ENCODE measurements around the gene FBN1. TPM values are rescaled to one million over a fixed set of nuclear protein-coding genes. Genes with fewer than 3 reads are reported as not detected.

Gene FBN1
- total and polyA plus RNA-seq, 8 donors: 4.7 to 384 (median 42.6) TPM

- WGBS, 5 donors: 46 to 64% (median 54%) methylated on average over 3 of the region's 3 CpGs
- H3K27me3 ChIP-seq: no peaks in the 10 kb centered on the region
- peaks cover 3 to 91% (median 59%) of the 10 kb centered on the region in 4 donors for H3K36me3 ChIP-seq
- intact Hi-C loops (cut with DNase I; ENCODE audit: low total_unique reads): no loop called here
- no peak overlapping the region for H3K4me3 ChIP-seq
- no peak for TF ChIP-seq POLR2A (IDR thresholded peaks at IDR 0.05)
- TF ChIP-seq POLR2AphosphoS5 (IDR thresholded peaks at IDR 0.05): no peak
- TF ChIP-seq EP300 (IDR thresholded peaks at IDR 0.05): no peak
- TF ChIP-seq CTCF (IDR thresholded peaks at IDR 0.05): no peak
- no peaks in the 10 kb centered on the region for H3K9me3 ChIP-seq
- DNase-seq: no peak
- H3K27ac ChIP-seq: no peak overlapping the region
- H3K4me1 ChIP-seq: peaks cover 0 to 4% (median 0%) of the 10 kb centered on the region in 4 donors
These were observed 193.8 kb downstream of the FBN1 start for GRCh38 chr15:48451736-48452135.

- WGBS, 5 donors: 35 to 48% (median 39%) methylated on average over 3 of the region's 3 CpGs
- peaks cover 3 to 91% (median 59%) of the 10 kb centered on the region in 4 donors for H3K36me3 ChIP-seq
These were observed 194.3 kb downstream of the FBN1 start for GRCh38 chr15:48451241-48451640.

GRCh38 chr15:48449734-48450133 is 195.8 kb downstream of the FBN1 start:
- Histone ChIP-seq H3K36me3 (peaks cover 3 to 78% (median 52%) of the 10 kb centered on the region in 4 donors), H3K4me3 (no peak overlapping the region), H3K27ac (no peak overlapping the region), H3K27me3 (no peaks in the 10 kb centered on the region), H3K4me1 (peaks cover 0 to 4% (median 0%) of the 10 kb centered on the region in 4 donors), H3K9me3 (no peaks in the 10 kb centered on the region)
- 79 to 95% (median 90%) methylated on average over 3 of the region's 3 CpGs for WGBS, 5 donors
- DNase-seq: no peak
- intact Hi-C loops (cut with DNase I; ENCODE audit: low total_unique reads): no loop called here
- TF ChIP-seq CTCF (IDR thresholded peaks at IDR 0.05): no peak
- TF ChIP-seq EP300 (IDR thresholded peaks at IDR 0.05): no peak
- TF ChIP-seq POLR2A (IDR thresholded peaks at IDR 0.05): no peak
- TF ChIP-seq POLR2AphosphoS5 (IDR thresholded peaks at IDR 0.05): no peak

More at GRCh38 chr15:48451241-48451640, 194.3 kb downstream of the FBN1 start:
- no peak for TF ChIP-seq EP300 (IDR thresholded peaks at IDR 0.05)
- H3K27me3 ChIP-seq: no peaks in the 10 kb centered on the region
- peaks cover 0 to 4% (median 0%) of the 10 kb centered on the region in 4 donors for H3K4me1 ChIP-seq
- H3K9me3 ChIP-seq: no peaks in the 10 kb centered on the region
- no peak for DNase-seq
- intact Hi-C loops (cut with DNase I; ENCODE audit: low total_unique reads): no loop called here
- H3K27ac ChIP-seq: no peak overlapping the region
- H3K4me3 ChIP-seq: no peak overlapping the region

GRCh38 chr15:48447657-48448056 is 197.9 kb downstream of the FBN1 start:
- no peaks in the 10 kb centered on the region for H3K27me3 ChIP-seq
- H3K9me3 ChIP-seq: no peaks in the 10 kb centered on the region
- H3K36me3 ChIP-seq: peaks cover 3 to 79% (median 62%) of the 10 kb centered on the region in 4 donors
- WGBS, 5 donors: 76 to 94% (median 88%) methylated on average over 1 of the region's 1 CpG
- no peak overlapping the region for H3K4me3 ChIP-seq
- TF ChIP-seq POLR2AphosphoS5 (IDR thresholded peaks at IDR 0.05) (no peak), POLR2A (IDR thresholded peaks at IDR 0.05) (no peak), EP300 (IDR thresholded peaks at IDR 0.05) (no peak), CTCF (IDR thresholded peaks at IDR 0.05) (no peak)
- H3K4me1 ChIP-seq: peaks cover 0 to 4% (median 0%) of the 10 kb centered on the region in 4 donors
- DNase-seq: no peak
- no peak overlapping the region for H3K27ac ChIP-seq
- intact Hi-C loops (cut with DNase I; ENCODE audit: low total_unique reads): no loop called here

GRCh38 chr15:48447058-48447457 is 198.5 kb downstream of the FBN1 start:
- Histone ChIP-seq H3K4me1 (peaks cover 0 to 4% (median 0%) of the 10 kb centered on the region in 4 donors), H3K36me3 (peaks cover 3 to 79% (median 64%) of the 10 kb centered on the region in 4 donors), H3K27me3 (no peaks in the 10 kb centered on the region), H3K4me3 (no peak overlapping the region), H3K27ac (no peak overlapping the region), H3K9me3 (no peaks in the 10 kb centered on the region)
- no peak for DNase-seq
- WGBS, 5 donors: 96 to 99% (median 98%) methylated on average over 1 of the region's 1 CpG
- intact Hi-C loops (cut with DNase I; ENCODE audit: low total_unique reads): no loop called here
- no peak for TF ChIP-seq EP300 (IDR thresholded peaks at IDR 0.05)
- TF ChIP-seq POLR2A (IDR thresholded peaks at IDR 0.05): no peak
- TF ChIP-seq POLR2AphosphoS5 (IDR thresholded peaks at IDR 0.05): no peak
- TF ChIP-seq CTCF (IDR thresholded peaks at IDR 0.05): no peak
